NB4 (cell line): Measurements from ENCODE around the gene SIPA1.

Experiments used
- DNase-seq: peaks from one replicate; pipeline ENCODE4 v3.0.0; 2010; ENCODE audit warnings: low read depth
- H3K4me3 ChIP-seq: one replicate; pipeline ENCODE4 v1.5.1; 2011; ENCODE audit warnings: mild to moderate bottlenecking, low read depth, low read length, moderate library complexity
- MYC ChIP-seq: IDR thresholded peaks from 2 replicates; pipeline ENCODE4 v1.6.1; 2011; ENCODE audit warnings: low read depth, low read length
- POLR2A ChIP-seq: IDR thresholded peaks from 2 replicates; pipeline ENCODE4 v1.6.1; 2011; ENCODE audit warnings: mild to moderate bottlenecking; ENCODE audit not compliant: insufficient read length; ENCODE audit errors: extremely low read depth
- TF ChIP-seq, protein P1 (sequence below): IDR thresholded peaks from one replicate; pipeline ENCODE4 v1.5.1; 2012; ENCODE audit warnings: low read depth, low read length
- TF ChIP-seq, protein P2 (sequence below): IDR thresholded peaks from 2 replicates; pipeline ENCODE4 v1.6.1; 2011; ENCODE audit warnings: low read depth, low read length

Gene SIPA1

DNA sequence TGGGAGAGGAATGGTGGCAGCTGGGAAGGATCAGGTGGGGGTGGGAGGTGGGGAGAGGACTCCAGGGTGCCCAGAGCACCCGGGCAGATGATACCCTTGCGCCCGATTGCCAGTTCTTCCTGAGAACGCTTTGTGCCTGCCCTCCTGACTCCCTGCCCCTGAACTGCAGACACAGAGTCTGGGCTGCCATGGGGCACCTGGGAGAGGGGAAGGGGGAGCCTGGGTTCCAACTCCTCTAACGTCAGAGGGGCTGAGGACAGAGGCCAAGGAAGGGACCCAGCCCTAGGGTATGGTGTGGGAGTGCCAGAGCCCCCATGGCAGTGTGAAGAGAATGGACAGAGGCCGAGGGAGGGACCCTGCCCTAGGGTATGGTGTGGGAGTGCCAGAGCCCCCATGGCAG lies 41.4 kb upstream of the SIPA1 start:
- TF ChIP-seq, protein P1, sequence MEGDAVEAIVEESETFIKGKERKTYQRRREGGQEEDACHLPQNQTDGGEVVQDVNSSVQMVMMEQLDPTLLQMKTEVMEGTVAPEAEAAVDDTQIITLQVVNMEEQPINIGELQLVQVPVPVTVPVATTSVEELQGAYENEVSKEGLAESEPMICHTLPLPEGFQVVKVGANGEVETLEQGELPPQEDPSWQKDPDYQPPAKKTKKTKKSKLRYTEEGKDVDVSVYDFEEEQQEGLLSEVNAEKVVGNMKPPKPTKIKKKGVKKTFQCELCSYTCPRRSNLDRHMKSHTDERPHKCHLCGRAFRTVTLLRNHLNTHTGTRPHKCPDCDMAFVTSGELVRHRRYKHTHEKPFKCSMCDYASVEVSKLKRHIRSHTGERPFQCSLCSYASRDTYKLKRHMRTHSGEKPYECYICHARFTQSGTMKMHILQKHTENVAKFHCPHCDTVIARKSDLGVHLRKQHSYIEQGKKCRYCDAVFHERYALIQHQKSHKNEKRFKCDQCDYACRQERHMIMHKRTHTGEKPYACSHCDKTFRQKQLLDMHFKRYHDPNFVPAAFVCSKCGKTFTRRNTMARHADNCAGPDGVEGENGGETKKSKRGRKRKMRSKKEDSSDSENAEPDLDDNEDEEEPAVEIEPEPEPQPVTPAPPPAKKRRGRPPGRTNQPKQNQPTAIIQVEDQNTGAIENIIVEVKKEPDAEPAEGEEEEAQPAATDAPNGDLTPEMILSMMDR = no peak
- no peak for TF ChIP-seq POLR2A
- no peak for TF ChIP-seq MYC
- TF ChIP-seq, protein P2, sequence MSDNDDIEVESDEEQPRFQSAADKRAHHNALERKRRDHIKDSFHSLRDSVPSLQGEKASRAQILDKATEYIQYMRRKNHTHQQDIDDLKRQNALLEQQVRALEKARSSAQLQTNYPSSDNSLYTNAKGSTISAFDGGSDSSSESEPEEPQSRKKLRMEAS = no peak
- no peak for DNase-seq
- no peak overlapping the region for H3K4me3 ChIP-seq

DNA sequence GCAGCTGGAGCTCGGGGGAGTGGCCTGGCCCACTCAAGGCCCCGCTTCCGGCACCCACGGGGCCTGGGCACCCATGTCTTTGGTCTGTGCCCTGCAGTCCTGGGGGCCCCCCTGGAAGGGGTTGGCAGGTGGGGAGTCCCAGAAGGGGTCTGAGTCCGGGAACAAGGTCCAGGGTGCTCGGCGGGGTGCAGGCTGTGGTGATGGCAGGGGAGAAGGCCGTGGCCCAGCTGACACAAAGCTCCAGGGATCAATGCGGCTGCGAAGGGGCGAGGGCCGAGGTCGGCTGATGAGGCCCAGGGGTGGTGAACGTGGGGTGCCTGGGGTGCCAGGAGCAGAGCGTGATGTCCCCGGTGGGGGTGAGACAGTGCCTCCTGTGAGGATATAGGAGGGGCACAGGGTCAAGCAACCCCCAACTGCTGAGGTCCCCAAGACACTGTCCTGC lies 39.6 kb upstream of the SIPA1 start:
- no peak overlapping the region for H3K4me3 ChIP-seq
- TF ChIP-seq MYC = no peak
- TF ChIP-seq, protein P2 = no peak
- TF ChIP-seq, protein P1 = no peak
- no peak for TF ChIP-seq POLR2A
- DNase-seq = no peak

DNA sequence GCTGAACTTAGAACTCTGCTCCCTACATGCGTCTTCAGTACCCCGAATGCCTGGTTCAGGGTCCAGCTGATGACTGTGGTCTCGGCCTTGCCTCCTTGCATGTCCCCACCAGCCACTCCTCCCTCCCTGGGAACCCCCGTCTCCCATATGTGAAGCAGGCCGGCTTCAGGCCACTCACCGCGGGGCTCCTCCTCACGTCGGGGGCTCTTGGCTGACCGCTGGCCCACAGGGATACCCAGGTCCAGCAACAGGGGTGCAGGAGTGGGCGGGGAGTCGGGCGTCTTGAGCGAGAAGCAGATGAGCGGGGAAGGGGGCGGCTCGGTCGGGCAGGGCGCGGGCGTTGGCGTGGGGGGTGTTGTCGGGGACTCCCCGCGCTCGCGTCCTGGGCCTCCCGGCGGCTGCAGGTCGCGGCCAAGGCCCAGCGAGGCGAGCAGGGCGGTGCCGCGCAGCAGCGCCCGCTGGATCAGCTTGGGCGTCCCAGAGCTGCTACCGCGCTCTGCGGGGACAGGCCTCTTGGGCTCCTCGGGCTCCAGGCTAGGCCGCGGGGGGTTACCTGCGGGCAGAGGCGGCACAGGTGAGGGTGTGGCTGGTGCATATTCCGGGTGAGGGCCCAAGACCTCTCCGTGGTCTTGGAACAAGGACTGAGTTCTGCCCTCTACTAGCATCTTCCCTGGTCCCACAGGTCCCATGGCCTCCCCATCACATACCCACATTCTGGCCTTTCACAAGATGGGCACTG lies 38.5 kb upstream of the SIPA1 start:
- H3K4me3 ChIP-seq = no peak overlapping the region
- no peak for DNase-seq
- TF ChIP-seq, protein P1 = no peak
- TF ChIP-seq, protein P2 = no peak
- no peak for TF ChIP-seq POLR2A
- no peak for TF ChIP-seq MYC

DNA sequence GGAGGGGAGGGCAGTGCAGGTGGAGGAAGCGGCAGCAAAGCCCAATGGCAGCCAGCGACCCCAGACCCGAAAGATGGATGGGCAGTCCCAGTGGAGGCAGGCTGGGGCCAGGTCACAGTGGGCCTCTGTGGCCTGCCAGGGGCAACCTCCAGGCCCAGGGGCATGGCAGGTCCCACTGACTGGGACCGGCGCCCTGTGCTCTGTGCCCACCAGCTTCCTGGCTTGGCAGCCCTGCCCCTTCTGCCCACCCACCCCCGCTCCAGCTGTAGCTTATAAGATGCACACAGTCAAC lies 38.0 kb upstream of the SIPA1 start:
- DNase-seq = no peak
- no peak overlapping the region for H3K4me3 ChIP-seq
- TF ChIP-seq, protein P2 = no peak
- TF ChIP-seq, protein P1 = no peak
- TF ChIP-seq POLR2A = no peak
- TF ChIP-seq MYC = no peak

DNA sequence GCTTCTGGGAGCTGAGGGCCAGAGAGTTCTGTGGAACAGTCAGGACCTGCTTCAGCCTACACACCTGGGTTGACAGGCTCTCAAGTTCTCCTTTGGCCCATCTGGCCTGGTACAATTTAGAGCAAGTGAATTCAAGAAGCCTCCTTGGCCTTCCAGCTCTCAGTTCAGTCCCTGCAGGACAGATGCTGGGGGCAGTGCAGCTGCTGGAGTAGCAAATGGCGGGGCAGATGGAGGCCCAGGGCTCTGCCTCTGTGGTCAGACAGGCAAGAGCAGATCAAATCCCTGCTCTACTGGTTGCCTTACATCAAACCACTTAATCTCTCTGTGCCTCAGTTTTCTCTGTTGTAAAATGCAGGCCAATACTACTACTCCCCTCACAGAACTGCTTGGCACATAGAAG lies 33.6 kb upstream of the SIPA1 start:
- H3K4me3 ChIP-seq = no peak overlapping the region
- DNase-seq = no peak
- TF ChIP-seq POLR2A = no peak
- TF ChIP-seq, protein P2 = no peak
- TF ChIP-seq MYC = no peak
- TF ChIP-seq, protein P1 = no peak
